Nephron progenitor cell (in vitro differentiated cells): Measurements from ENCODE around the gene UBE2U.
A peak's percentile ranks its signal among the peaks of the same experiment; 100 is the strongest.

ENCODE experiments used
- DNase-seq: peaks from one replicate; pipeline ENCODE4 v3.0.0; 2021
- H3K27ac Mint-ChIP-seq: 2 replicates; pipeline ENCODE4 v1.8.0; 2021; ENCODE audit warnings: mild to moderate bottlenecking, moderate library complexity, mixed read lengths
- H3K27me3 Mint-ChIP-seq: 2 replicates; pipeline ENCODE4 v1.8.0; 2021; ENCODE audit warnings: mild to moderate bottlenecking, low read depth, mixed read lengths; ENCODE audit not compliant: poor library complexity
- H3K36me3 Mint-ChIP-seq: 2 replicates; pipeline ENCODE4 v1.8.0; 2021; ENCODE audit warnings: low read depth, mixed read lengths
- H3K4me1 Mint-ChIP-seq: 2 replicates; pipeline ENCODE4 v1.8.0; 2021; ENCODE audit warnings: mixed read lengths
- H3K4me3 Mint-ChIP-seq: 2 replicates; pipeline ENCODE4 v1.8.0; 2021; ENCODE audit warnings: mild to moderate bottlenecking, moderate library complexity, mixed read lengths
- H3K9me3 Mint-ChIP-seq: 2 replicates; pipeline ENCODE4 v1.8.0; 2021; ENCODE audit warnings: mild to moderate bottlenecking, moderate library complexity, mixed read lengths
- TF ChIP-seq, protein P1 (sequence below): fragments of 200-600 bp; sonication (generic); IDR thresholded peaks from 2 replicates; pipeline ENCODE4 v1.5.0; 2021; ENCODE audit warnings: antibody characterized with exemption

UBE2U gene

DNA sequence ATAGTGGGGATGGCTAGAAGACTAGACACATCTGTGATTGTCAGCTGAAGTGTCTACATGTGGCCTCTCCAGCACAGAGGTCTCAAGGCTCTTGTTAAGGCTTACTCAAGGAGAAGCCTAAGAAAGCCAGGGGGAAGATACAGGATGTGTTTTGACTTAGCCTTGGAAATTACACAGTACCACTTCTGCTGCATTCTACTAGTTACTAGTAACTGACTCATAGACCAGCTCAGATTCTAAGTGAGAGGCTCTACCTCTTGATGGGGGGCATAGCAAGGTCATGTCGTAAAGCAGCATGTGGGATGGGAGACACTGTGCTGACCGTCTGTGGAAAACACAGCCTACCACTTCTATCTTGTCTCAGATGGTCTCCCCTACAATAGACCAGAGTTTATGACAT lies 99.5 kb downstream of the UBE2U start:
- TF ChIP-seq, protein P1, sequence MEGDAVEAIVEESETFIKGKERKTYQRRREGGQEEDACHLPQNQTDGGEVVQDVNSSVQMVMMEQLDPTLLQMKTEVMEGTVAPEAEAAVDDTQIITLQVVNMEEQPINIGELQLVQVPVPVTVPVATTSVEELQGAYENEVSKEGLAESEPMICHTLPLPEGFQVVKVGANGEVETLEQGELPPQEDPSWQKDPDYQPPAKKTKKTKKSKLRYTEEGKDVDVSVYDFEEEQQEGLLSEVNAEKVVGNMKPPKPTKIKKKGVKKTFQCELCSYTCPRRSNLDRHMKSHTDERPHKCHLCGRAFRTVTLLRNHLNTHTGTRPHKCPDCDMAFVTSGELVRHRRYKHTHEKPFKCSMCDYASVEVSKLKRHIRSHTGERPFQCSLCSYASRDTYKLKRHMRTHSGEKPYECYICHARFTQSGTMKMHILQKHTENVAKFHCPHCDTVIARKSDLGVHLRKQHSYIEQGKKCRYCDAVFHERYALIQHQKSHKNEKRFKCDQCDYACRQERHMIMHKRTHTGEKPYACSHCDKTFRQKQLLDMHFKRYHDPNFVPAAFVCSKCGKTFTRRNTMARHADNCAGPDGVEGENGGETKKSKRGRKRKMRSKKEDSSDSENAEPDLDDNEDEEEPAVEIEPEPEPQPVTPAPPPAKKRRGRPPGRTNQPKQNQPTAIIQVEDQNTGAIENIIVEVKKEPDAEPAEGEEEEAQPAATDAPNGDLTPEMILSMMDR: no peak
- Mint-ChIP-seq H3K4me3 (no peak overlapping the region), H3K27me3 (peaks cover 8% of the 10 kb centered on the region), H3K9me3 (peaks cover 6% of the 10 kb centered on the region), H3K4me1 (peaks cover 5% of the 10 kb centered on the region), H3K36me3 (no peaks in the 10 kb centered on the region), H3K27ac (no peak overlapping the region)
- no peak for DNase-seq

DNA sequence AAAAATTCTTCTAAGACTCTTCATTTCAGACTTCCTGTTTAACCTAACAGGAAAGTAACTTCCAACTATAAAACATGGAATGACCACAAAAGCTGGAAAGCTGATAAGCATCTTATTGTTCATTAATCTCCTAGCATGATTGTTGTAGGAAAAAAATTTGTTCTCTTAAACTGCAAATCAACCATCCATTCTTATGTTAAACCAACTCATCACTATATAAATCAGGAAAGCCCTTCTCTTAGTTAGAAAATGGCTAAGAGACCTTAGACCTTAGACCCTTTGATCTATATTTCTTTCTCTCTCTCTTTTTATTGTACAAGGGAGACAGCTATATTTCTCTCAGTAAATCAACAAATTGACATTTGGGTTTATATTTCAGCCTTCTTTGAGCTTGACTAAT lies 101.4 kb downstream of the UBE2U start:
- Mint-ChIP-seq H3K36me3 (no peaks in the 10 kb centered on the region), H3K9me3 (no peaks in the 10 kb centered on the region), H3K4me3 (no peak overlapping the region), H3K27ac (peak overlapping the region; percentile 54), H3K27me3 (peaks cover 8% of the 10 kb centered on the region), H3K4me1 (peaks cover 20% of the 10 kb centered on the region)
- no peak for DNase-seq
- TF ChIP-seq, protein P1: no peak

DNA sequence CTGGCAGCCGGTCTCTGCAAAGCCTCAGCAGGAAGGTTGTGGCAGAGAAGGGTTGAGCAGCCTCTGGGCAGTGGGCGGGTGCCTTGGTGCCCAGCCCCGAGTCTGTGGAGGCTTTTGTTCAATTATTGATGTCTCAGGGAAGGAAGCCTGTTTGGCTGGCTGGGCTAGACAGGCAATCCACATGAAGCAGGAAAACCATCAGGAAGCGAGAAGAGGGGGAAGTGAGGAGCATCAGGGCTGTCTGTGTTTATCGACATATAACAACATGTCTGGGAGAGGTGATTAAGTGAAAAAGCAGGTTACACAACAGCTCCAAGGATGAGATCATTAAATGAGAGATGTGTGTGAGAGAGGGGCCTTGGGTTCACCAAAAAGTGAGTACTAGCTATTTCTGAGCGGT lies 105.4 kb downstream of the UBE2U start:
- DNase-seq: no peak
- Mint-ChIP-seq H3K4me1 (peaks cover 18% of the 10 kb centered on the region), H3K27ac (peak overlapping the region; percentile 28), H3K36me3 (no peaks in the 10 kb centered on the region), H3K9me3 (no peaks in the 10 kb centered on the region), H3K4me3 (no peak overlapping the region), H3K27me3 (peaks cover 11% of the 10 kb centered on the region)
- TF ChIP-seq, protein P1: no peak

DNA sequence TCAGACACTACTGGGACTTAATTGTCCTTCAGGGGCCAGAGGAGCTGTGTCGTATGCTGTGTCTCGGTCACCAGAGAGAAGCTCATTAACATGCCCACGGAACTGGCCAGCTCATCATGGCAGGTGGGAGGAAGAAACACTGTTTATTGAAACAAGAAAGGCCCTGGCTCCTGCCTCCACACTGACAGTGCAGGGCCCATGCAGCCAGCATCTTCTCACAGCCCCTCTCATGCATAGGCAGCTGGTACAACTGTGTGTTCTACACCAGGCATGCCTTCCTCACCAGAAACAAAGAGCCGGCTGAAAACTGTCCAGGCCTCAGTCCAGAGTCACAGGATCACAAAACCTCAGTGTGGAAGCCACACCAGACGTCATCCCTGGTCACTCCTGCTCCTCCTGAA lies 106.0 kb downstream of the UBE2U start:
- H3K4me3 Mint-ChIP-seq: no peak overlapping the region
- H3K4me1 Mint-ChIP-seq: peaks cover 18% of the 10 kb centered on the region
- H3K9me3 Mint-ChIP-seq: no peaks in the 10 kb centered on the region
- peaks cover 11% of the 10 kb centered on the region for H3K27me3 Mint-ChIP-seq
- H3K36me3 Mint-ChIP-seq: no peaks in the 10 kb centered on the region
- TF ChIP-seq, protein P1: no peak
- H3K27ac Mint-ChIP-seq: peak overlapping the region; percentile 28
- no peak for DNase-seq

DNA sequence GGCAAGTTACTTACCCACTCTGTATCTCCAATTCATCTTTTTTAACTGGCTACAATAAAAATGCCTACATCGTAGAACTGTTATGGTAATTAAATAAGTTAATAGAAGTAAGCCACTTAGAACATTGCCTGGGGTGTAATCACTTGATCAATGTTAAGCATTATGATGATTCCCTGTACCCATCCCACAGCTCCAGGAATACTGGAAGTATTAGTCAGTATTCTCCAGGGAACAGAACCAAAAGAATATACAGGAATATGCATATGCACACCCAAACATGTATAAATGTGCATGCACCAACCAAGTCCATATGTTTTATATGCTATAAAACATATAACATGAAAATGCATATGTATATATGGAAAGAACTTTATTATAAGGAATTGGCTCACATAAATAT lies 107.3 kb downstream of the UBE2U start:
- Mint-ChIP-seq H3K9me3 (no peaks in the 10 kb centered on the region), H3K4me1 (peaks cover 18% of the 10 kb centered on the region), H3K36me3 (no peaks in the 10 kb centered on the region), H3K27me3 (peaks cover 19% of the 10 kb centered on the region), H3K27ac (no peak overlapping the region), H3K4me3 (no peak overlapping the region)
- no peak for DNase-seq
- TF ChIP-seq, protein P1: no peak

DNA sequence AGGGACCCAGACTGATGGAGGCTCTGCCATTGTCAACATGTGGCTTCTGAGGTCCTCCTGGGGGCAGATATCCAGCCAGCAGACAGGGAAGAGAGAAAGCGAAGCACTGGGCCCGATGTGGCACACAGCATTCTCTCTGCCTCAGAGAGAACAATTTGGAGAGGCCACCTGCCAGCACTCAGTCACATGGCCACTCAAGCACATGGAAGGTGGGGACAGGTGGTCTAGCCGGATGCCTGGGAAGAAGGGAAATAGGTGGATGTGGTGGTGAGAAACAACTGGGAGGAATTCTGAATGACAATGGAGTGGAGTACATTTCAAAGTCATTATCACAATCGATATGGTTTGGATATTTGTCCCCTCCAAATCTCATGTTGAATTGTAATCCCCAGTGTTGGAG lies 109.0 kb downstream of the UBE2U start:
- no peak for DNase-seq
- Mint-ChIP-seq H3K27me3 (peaks cover 12% of the 10 kb centered on the region), H3K4me1 (peaks cover 18% of the 10 kb centered on the region), H3K36me3 (no peaks in the 10 kb centered on the region), H3K4me3 (no peak overlapping the region), H3K9me3 (no peaks in the 10 kb centered on the region), H3K27ac (no peak overlapping the region)
- TF ChIP-seq, protein P1: no peak
